Thyroid gland (tissue), 4 donors: Measurements from ENCODE around the gene CEP57L1. TPM values are rescaled to one million over a fixed set of nuclear protein-coding genes. Genes with fewer than 3 reads are reported as not detected.

ENCODE experiments used
- DNase-seq, 2 donors: peaks; one replicate each; pipeline ENCODE4 v3.0.0-alpha.2; 2019
- H3K27ac ChIP-seq, 3 donors: fragments of 200-600 bp; sonication (generic); 1 replicate in 2 of 3; 2 replicates in 1 of 3; pipeline ENCODE4 v1.5.1; 2016 to 2019; ENCODE audit warnings: mild to moderate bottlenecking in 1 of 3, moderate library complexity in 1 of 3
- H3K27me3 ChIP-seq: fragments of 200-600 bp; sonication (generic); one replicate; pipeline ENCODE4 v1.5.1; 2019
- H3K36me3 ChIP-seq, 2 donors: fragments of 200-600 bp; sonication (generic); one replicate each; pipeline ENCODE4 v1.5.1; 2016 to 2019
- H3K4me1 ChIP-seq, 2 donors: fragments of 200-600 bp; sonication (generic); one replicate each; pipeline ENCODE4 v1.5.1; 2017 to 2019
- H3K4me3 ChIP-seq, 3 donors: fragments of 200-600 bp; sonication (generic); replicated peaks in 1 of 3; 1 replicate in 2 of 3; 2 replicates in 1 of 3; pipeline ENCODE4 v1.5.1; 2016; ENCODE audit warnings: mild to moderate bottlenecking in 1 of 3
- H3K9me3 ChIP-seq: fragments of 200-600 bp; sonication (generic); one replicate; pipeline ENCODE4 v1.5.1; 2017
- CTCF ChIP-seq, 6 experiments: fragments of 200-600 bp in 3 of 6; fragments of 450-650 bp in 3 of 6; sonication (generic) in 3 of 6; IDR thresholded peaks; one replicate each; pipeline ENCODE4 v1.5.1; 2016 to 2019; ENCODE audit warnings: antibody characterized with exemption in 6 of 6, mild to moderate bottlenecking in 2 of 6, inconsistent platforms in 1 of 6, moderate library complexity in 1 of 6
- POLR2A ChIP-seq, 2 donors: fragments of 450-650 bp; IDR thresholded peaks; one replicate each; pipeline ENCODE4 v1.6.1; 2017; ENCODE audit warnings: antibody characterized with exemption in 2 of 2, mild to moderate bottlenecking in 2 of 2, moderate library complexity in 1 of 2
- WGBS, 2 donors: methylation state at CpG; one replicate each; pipeline ENCODE4 v1.1.5; 2017; 5-methylcytosine and 5-hydroxymethylcytosine counted together
- intact Hi-C: fragments of 100-400 bp; cut with DNase I; formaldehyde crosslinking; loops from one replicate; pipeline ENCODE4 v1.15.1; 2023
- total RNA-seq, 4 donors: library from RNA; depleted of rRNA; stranded (reverse); fragments of >200 nt; gene quantifications; one replicate each; pipeline ENCODE4 v1.2.3, GENCODE V29; 2016

The CEP57L1 gene
- 10 to 100 TPM; 15.0 to 27.7 (median 19.5) TPM for total RNA-seq

- Histone ChIP-seq H3K4me1 (peaks cover 17 to 20% of the 10 kb centered on the region in 2 donors), H3K27ac (peak within 1 kb of the TSS; percentile 80 to 99 (median 98)), H3K27me3 (no peaks in the 10 kb centered on the region), H3K9me3 (no peaks in the 10 kb centered on the region), H3K4me3 (peak within 1 kb of the TSS; percentile 50 to 80 (median 64)), H3K36me3 (no peaks in the 10 kb centered on the region)
- peak in 1 of 6 experiments; percentile 19 for TF ChIP-seq CTCF (IDR thresholded peaks at IDR 0.05)
- peak; percentile 47 to 53 for TF ChIP-seq POLR2A (IDR thresholded peaks at IDR 0.05)
- 0% methylated on average over 32 to 47 of the region's 49 CpGs for WGBS, 2 donors
- intact Hi-C loops: loop anchor here (10.0 kb wide), 1 partner anchor 540 kb away; no protein-coding TSS in a partner anchor
- DNase-seq: peak; percentile 94 to 99
Measured at GRCh38 chr6:109095036-109095834, at the start of gene CEP57L1. CEP57L1 (plus strand) TSS chr6:109095507; CDS start chr6:109145222, 49,715 bp downstream.

DNA sequence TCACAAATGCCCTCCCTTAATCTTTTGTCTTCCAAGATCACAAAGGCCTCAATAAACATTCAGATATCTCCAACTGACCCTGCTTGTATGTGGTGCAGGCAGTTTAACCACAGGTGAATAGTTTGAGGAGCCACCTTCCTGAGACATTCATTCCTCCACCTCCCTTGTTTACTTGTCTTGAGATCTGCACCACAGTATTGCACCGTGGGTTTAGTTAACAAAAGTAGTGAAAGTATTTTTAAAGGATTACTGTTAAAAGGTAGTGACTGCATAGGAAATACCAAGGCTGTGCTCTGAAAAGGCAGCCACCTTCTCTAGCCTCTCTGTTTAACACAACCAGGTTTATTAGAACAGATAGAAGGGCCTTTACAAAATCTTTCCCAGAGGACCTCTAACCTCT, 47.1 kb upstream of the CEP57L1 start:
- TF ChIP-seq CTCF (IDR thresholded peaks at IDR 0.05): no peak
- TF ChIP-seq POLR2A (IDR thresholded peaks at IDR 0.05): no peak
- Histone ChIP-seq H3K4me3 (no peak overlapping the region), H3K27ac (peak overlapping the region; percentile 59 to 69 (median 68)), H3K27me3 (no peaks in the 10 kb centered on the region), H3K4me1 (peaks cover 16% of the 10 kb centered on the region in 2 donors), H3K36me3 (no peaks in the 10 kb centered on the region), H3K9me3 (no peaks in the 10 kb centered on the region)
- WGBS, 2 donors: 18 to 20% methylated on average over 1 of the region's 1 CpG
- DNase-seq: no peak
- intact Hi-C loops: no loop called here

DNA sequence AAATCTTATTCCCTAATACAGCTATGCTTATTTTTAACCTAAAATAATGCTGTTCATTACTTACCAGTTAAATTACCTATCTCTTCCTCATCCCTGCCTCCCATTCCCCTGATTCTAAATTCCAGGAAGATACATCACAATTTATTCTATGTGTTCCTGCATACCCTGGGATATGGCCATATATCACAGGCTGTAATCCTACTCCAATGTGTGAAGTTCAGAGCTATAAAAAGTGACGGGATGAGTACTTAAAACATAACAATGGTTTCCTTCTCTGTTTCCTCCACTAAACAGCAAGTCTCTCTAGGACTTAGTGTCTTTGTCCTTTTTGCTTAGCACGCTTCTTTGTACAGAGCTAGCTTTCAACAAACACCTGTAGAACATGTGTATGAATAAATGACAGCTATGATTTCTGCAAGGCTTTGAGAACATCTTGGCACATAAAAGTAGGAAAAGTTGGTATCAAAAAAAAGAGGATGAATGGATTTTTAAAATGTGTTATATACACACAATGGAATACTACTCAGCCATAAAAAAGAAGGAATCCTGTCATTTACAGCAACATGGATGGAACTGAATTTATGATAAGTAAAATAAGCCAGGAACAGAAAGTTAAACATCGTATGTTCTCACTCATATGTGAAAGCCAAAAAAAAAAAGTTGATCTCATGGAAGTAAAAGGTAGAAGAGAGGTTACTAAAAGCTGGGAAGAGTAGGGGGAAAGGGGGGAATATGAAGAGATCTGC, 46.5 kb upstream of the CEP57L1 start:
- peak overlapping the region; percentile 59 to 69 (median 68) for H3K27ac ChIP-seq
- intact Hi-C loops: no loop called here
- no peak overlapping the region for H3K4me3 ChIP-seq
- H3K27me3 ChIP-seq: no peaks in the 10 kb centered on the region
- TF ChIP-seq POLR2A (IDR thresholded peaks at IDR 0.05) (no peak), CTCF (IDR thresholded peaks at IDR 0.05) (no peak)
- H3K4me1 ChIP-seq: peaks cover 16 to 20% of the 10 kb centered on the region in 2 donors
- no peaks in the 10 kb centered on the region for H3K9me3 ChIP-seq
- WGBS, 2 donors: 95 to 96% methylated on average over 3 of the region's 3 CpGs
- DNase-seq: no peak
- H3K36me3 ChIP-seq: no peaks in the 10 kb centered on the region

DNA sequence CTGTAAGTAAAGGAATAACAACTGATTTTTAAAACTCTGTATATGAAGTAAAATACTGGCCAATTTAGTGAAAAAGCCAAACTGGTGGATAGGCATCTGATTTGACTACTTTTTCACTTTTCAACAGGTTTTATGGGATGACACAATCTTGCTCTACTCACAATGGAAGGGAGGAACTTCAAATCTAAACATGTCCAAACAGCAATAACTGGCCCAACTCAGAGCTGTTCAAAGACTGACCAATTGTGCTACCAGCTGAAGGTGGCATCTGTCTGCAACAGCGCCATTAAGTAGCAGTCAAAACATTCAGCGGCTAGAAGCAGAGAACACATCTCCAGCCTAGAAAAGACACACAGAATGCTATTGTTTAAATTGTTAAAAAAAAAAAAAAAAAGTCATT, 45.3 kb upstream of the CEP57L1 start:
- Histone ChIP-seq H3K9me3 (no peaks in the 10 kb centered on the region), H3K27me3 (no peaks in the 10 kb centered on the region), H3K36me3 (no peaks in the 10 kb centered on the region), H3K4me3 (no peak overlapping the region), H3K27ac (no peak overlapping the region), H3K4me1 (peaks cover 16 to 20% of the 10 kb centered on the region in 2 donors)
- DNase-seq: no peak
- WGBS, 2 donors: 65 to 70% methylated on average over 2 of the region's 2 CpGs
- TF ChIP-seq CTCF (IDR thresholded peaks at IDR 0.05) (no peak), POLR2A (IDR thresholded peaks at IDR 0.05) (no peak)
- intact Hi-C loops: no loop called here
